Mammary epithelial cell (primary cell): ENCODE measurements around the gene AAMP.

Source experiments
- CTCF ChIP-seq, 2 donors: IDR thresholded peaks in 1 of 2; conservative IDR thresholded peaks in 1 of 2; 2 replicates each; pipeline ENCODE4 v1.5.1; 2011 to 2012; ENCODE audit warnings: inconsistent platforms in 2 of 2, low read length in 2 of 2, mild to moderate bottlenecking in 2 of 2, control low read depth in 1 of 2, low read depth in 1 of 2; ENCODE audit not compliant: insufficient read depth in 1 of 2; ENCODE audit errors: extremely low read depth in 1 of 2
- EZH2 ChIP-seq: IDR thresholded peaks from 2 replicates; pipeline ENCODE4 v1.6.1; 2012; ENCODE audit warnings: low read length, inconsistent platforms, borderline replicate concordance

DNA sequence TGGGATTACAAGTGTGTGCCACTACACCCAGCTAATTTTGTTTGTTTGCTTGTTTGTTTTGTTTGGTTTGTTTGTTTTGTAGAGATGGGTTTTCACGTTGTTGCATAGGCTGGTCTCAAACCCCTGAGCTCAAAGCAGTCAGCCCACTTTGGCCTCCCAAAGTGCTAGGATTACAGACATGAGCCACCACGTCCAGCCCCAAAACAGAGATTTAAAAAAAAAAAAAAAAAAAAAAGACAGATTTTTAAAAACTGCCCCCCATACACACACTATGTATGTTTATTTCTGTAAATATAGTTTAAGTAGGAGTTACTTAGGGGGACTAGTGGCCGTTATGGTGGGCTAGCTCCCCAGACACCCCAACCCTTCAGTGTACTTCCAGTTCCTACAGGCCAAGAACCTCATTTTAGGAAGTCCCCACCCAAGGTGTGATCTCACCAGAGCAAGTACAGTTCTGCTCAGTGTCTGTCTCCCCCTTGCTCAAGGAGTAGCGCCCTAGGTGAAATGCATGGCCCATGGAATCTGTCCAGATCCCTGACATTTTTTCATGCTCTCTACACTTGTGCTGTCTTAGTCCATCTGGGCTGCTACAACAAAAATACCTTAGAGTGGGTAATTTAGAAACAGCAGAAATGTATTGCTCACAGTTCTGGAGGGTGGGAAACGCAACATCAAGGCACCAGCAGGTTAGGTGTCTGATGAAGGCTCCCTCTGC is 23.9 kb upstream of the AAMP start:
- TF ChIP-seq CTCF (conservative IDR thresholded peaks at IDR 0.05 in 1 of 2, IDR thresholded peaks at IDR 0.05 in 1 of 2; ENCODE audit: extremely low read depth in 1 of 2, insufficient read depth in 1 of 2, low read depth in 1 of 2, low read length in 2 of 2): no peak
- TF ChIP-seq EZH2: no peak
